ENCODE data around the gene SEPTIN3.
"Not testable (repeated sequence)": the region's sequence is repeated elsewhere in the genome, so short reads cannot be mapped to it uniquely, and the experiment has no call there.

The SEPTIN3 gene

DNA sequence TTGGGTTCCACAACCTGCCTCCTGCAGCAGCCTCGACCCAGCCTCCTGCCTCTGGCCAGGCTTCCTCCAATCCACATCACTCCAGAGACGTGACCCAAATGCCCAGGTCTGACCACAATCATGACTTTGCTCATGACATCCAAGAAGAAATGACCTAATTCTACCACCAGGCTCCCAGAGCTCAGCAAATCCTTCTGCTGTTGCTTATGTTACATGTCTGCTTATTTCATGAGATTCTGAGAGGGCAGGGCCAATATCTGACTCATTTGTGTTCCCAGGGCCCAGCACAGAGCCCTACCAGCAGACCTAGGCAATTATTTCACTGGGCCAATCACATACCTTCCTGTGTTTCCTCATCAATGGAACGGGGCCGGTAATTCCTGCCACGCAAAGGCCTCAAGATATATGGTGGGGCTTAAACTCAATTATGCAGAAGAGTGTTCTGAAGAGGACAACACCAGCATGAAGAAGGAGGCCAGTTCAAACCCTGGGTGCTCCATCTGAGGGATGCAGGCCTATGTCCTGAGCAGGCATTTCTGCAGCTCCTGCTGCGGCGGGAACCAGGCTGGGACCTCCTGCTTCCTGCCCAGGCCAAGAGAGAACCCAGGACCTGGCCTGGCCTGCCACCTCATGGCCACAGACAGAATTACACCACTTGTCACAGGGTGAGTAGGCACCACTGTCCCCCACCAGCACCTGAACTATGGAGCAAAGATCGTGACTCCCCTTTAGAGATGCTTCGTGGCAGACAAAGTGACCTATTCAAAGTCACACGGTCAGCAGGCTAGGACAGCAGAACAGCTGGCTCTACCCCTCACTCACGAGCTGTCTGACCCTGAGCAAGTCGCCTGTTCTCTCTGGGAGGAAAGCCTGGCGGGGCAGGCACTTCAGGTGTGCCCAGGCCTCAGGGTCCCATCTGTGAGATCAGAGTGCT lies 28.1 kb upstream of the SEPTIN3 start:
- DNase-seq (ENCODE audit: low spot score), result peak; percentile 81
- in situ Hi-C loops (cut with MboI; ENCODE audit: low sequenced_read_pairs, unreplicated experiment), result loop anchor here (5.0 kb wide), 1 partner anchor 239 kb away; no protein-coding TSS in a partner anchor
- TF ChIP-seq, protein P1, sequence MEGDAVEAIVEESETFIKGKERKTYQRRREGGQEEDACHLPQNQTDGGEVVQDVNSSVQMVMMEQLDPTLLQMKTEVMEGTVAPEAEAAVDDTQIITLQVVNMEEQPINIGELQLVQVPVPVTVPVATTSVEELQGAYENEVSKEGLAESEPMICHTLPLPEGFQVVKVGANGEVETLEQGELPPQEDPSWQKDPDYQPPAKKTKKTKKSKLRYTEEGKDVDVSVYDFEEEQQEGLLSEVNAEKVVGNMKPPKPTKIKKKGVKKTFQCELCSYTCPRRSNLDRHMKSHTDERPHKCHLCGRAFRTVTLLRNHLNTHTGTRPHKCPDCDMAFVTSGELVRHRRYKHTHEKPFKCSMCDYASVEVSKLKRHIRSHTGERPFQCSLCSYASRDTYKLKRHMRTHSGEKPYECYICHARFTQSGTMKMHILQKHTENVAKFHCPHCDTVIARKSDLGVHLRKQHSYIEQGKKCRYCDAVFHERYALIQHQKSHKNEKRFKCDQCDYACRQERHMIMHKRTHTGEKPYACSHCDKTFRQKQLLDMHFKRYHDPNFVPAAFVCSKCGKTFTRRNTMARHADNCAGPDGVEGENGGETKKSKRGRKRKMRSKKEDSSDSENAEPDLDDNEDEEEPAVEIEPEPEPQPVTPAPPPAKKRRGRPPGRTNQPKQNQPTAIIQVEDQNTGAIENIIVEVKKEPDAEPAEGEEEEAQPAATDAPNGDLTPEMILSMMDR (IDR thresholded peaks at IDR 0.05; ENCODE audit: borderline replicate concordance, control extremely low read depth, extremely low read depth, insufficient read depth, missing control alignments), result peak; percentile 95

GRCh38 chr22:41943661-41944209 lies 25.5 kb upstream of the SEPTIN3 start:
- TF ChIP-seq, protein P1 (IDR thresholded peaks at IDR 0.05; ENCODE audit: borderline replicate concordance, control extremely low read depth, extremely low read depth, insufficient read depth, missing control alignments), result no peak
- in situ Hi-C loops (cut with MboI; ENCODE audit: low sequenced_read_pairs, unreplicated experiment), result loop anchor here (5.0 kb wide), 1 partner anchor 241 kb away; no protein-coding TSS in a partner anchor
- no peak for DNase-seq (ENCODE audit: low spot score)

- TF ChIP-seq, protein P1 (IDR thresholded peaks at IDR 0.05; ENCODE audit: borderline replicate concordance, control extremely low read depth, extremely low read depth, insufficient read depth, missing control alignments), result no peak
- peak; percentile 90 for DNase-seq (ENCODE audit: low spot score)
- in situ Hi-C loops (cut with MboI; ENCODE audit: low sequenced_read_pairs, unreplicated experiment), result no loop called here
These were observed 22.4 kb upstream of the SEPTIN3 start, which contains the start of gene CENPM for GRCh38 chr22:41946629-41947423. Gene CENPM, minus strand, starts transcription at chr22:41947152. Its CDS starts 76 bp downstream, at chr22:41947076.

DNA sequence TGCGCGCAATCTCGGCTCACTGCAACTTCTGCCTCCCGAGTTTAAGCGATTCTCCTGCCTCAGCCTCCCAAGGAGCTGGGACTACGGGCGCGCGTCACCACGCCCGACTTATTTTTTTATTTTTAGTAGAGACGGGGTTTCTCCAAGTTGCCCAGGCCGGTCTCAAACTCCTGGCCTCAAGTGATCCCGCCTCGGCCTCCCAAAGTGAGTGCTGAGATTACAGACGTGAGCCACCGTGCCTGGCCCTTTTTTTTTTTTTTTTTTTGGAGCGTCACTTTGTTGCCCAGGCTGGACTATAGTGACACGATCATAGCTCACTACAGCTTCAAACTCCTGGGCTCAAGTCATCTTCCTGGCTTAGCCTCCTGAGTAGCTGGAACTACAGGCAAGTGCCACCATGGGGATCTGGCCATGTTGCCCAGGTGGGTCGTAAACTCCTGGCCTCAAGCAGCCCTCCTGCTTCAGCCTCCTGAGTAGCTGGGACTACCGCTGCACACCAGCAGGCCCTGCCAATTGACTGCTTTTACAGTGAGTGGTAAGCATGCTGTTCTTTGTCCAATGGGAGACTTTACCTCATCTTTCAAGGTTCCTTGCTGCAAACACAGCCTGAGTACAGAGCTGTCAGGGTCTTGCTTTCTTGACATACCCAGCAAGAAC lies 21.7 kb upstream of the SEPTIN3 start:
- in situ Hi-C loops (cut with MboI; ENCODE audit: low sequenced_read_pairs, unreplicated experiment), result no loop called here
- no peak for DNase-seq (ENCODE audit: low spot score)
- TF ChIP-seq, protein P1 (IDR thresholded peaks at IDR 0.05; ENCODE audit: borderline replicate concordance, control extremely low read depth, extremely low read depth, insufficient read depth, missing control alignments), result no peak

DNA sequence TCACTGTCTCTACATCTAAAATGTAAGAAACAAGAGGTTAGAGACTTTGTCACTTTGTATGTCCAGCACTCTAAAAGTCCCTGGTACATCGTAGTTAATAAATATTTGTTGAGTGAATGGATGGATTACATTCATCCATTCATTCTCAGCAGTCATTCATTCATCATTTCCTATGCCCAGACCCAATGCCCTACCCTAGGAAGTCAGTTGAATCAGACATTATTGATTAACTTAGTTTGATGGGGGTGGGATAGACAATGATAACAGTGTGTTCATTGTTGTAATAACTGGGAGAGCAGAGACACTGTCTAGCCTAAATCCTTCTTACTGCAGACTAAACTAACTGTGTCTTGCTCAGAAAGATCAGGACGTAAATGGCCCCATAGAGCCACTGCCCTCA lies 21.1 kb upstream of the SEPTIN3 start:
- in situ Hi-C loops (cut with MboI; ENCODE audit: low sequenced_read_pairs, unreplicated experiment), result no loop called here
- no peak for DNase-seq (ENCODE audit: low spot score)
- TF ChIP-seq, protein P1 (IDR thresholded peaks at IDR 0.05; ENCODE audit: borderline replicate concordance, control extremely low read depth, extremely low read depth, insufficient read depth, missing control alignments), result no peak

- in situ Hi-C loops (cut with MboI; ENCODE audit: low sequenced_read_pairs, unreplicated experiment), result not testable (repeated sequence)
These were observed 20.3 kb upstream of the SEPTIN3 start for GRCh38 chr22:41948928-41949296.

More at GRCh38 chr22:41948928-41949296, 20.3 kb upstream of the SEPTIN3 start:
- not testable (repeated sequence) for DNase-seq (ENCODE audit: low spot score)
